GM13977 (cell line): ENCODE data around the gene CCR2.
"Not testable (repeated sequence)": the region's sequence is repeated elsewhere in the genome, so short reads cannot be mapped to it uniquely, and the experiment has no call there.

Experiments used
- DNase-seq: peaks from one replicate; pipeline ENCODE4 v3.0.0; 2012; ENCODE audit warnings: low spot score
- in situ Hi-C: fragments of 300-500 bp; cut with MboI; formaldehyde crosslinking; loops from one replicate; pipeline ENCODE4 v1.12.0; 2022; ENCODE audit warnings: low sequenced_read_pairs, low pct_unique_long_range_greater_than_20kb, mixed read lengths, inconsistent platforms; ENCODE audit not compliant: unreplicated experiment
- TF ChIP-seq, protein P1 (sequence below): IDR thresholded peaks from 2 replicates; pipeline ENCODE4 v1.5.1; 2012; ENCODE audit warnings: mild to moderate bottlenecking, control low read depth; ENCODE audit not compliant: insufficient read depth; ENCODE audit errors: extremely low read depth, missing control alignments

The CCR2 gene

DNA sequence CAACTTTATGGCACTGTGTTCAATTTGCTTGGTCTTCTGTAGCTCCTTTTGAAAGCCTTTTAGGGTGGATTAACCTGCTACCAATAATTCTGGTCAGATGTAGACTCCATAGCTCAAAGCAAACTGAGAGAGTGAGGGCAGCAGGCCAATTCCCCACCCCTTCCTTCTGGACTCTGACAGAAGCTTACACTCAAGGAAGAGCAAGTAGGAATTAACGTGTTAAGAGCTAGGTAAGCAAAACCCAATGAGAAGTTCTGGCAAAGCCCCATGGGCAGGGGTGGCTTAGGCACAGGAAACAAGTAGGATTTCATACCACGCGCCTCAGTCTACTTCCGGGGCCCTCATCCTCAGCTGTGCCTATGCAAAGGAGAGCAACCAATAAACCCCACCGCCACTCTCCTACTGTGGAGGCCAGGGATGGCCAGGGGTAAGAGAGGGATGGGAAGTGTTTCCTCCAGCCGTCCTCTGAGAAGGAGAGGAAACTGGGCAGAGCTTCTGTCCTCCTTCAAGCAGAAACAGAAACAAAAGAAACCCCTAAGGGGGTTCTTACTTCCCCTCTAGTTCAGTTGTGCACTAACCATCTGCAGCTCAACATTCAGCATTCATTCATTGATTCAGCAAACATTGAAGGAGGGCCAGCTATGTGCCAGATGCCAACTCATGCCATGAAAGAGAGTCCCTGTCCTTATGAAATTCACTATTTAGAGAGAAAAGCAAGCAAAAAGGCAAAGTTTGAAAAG, 29.5 kb downstream of the CCR2 start:
- DNase-seq, result no peak
- in situ Hi-C loops, result loop anchor here (25.0 kb wide), 1 partner anchor 621 kb away; no protein-coding TSS in a partner anchor

DNA sequence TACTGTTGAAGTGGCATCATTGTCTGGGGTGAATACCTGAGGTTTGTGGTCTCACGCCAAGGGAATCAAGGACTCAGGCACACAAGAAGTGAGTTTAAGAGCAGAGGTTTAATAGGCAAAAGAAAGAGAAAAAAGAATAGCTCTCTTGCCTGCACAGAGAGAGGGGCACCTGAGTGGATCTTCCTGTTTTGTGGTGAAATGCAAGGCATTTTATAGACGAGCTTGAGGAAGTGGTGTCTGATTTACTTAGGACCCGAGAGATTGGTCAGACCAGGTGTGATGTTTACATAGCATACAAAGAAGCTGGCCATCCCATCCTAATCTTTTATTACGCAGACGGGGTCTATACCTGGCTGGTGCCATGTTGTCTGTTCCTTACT, 30.0 kb downstream of the CCR2 start:
- DNase-seq, result no peak
- TF ChIP-seq, protein P1, sequence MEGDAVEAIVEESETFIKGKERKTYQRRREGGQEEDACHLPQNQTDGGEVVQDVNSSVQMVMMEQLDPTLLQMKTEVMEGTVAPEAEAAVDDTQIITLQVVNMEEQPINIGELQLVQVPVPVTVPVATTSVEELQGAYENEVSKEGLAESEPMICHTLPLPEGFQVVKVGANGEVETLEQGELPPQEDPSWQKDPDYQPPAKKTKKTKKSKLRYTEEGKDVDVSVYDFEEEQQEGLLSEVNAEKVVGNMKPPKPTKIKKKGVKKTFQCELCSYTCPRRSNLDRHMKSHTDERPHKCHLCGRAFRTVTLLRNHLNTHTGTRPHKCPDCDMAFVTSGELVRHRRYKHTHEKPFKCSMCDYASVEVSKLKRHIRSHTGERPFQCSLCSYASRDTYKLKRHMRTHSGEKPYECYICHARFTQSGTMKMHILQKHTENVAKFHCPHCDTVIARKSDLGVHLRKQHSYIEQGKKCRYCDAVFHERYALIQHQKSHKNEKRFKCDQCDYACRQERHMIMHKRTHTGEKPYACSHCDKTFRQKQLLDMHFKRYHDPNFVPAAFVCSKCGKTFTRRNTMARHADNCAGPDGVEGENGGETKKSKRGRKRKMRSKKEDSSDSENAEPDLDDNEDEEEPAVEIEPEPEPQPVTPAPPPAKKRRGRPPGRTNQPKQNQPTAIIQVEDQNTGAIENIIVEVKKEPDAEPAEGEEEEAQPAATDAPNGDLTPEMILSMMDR, result no peak
- in situ Hi-C loops, result loop anchor here (25.0 kb wide), 1 partner anchor 622 kb away; no protein-coding TSS in a partner anchor

More for the DNA sequence above, 29.5 kb downstream of the CCR2 start:
- TF ChIP-seq, protein P1, result no peak

DNA sequence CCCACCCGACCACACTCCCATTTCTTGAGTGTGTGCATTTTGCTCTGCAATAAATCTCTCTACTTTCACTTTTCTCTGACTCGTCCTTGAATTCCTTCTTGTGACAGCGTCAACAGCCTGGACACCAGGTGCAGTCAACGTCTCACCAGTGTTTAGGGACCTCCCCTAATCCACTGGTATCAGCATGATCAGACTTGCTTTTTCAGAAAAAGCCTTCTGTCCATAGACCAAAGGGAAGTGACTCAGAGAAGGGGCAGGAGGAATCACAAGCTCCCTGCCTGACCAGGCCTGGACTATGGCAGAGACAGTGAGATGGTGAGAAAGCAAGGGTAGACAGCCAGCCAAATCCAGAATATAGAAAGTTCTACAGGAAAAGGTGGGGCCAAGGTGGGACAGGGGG, 32.3 kb downstream of the CCR2 start:
- in situ Hi-C loops, result loop anchor here (25.0 kb wide), 1 partner anchor 624 kb away; no protein-coding TSS in a partner anchor
- no peak for DNase-seq
- TF ChIP-seq, protein P1, result no peak

DNA sequence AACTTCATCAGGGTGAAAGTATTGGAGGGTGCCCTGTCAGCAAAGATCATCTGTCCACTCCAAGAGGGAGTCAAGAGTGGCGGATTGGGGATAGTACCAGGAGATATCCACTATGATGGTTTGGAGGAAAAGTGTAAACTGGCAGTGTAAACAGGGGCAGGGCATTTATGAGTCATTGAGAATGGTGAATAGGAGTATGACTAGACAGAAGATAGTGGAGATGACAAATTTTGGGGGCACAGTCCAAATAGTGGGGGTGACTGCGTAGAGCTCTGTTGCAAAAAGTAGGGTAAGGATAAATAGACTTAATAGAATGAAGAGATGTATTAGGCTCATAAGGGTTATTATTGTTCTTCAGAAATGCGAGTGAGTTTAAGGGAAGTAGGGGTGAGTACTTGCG, 34.9 kb downstream of the CCR2 start:
- in situ Hi-C loops, result loop anchor here (25.0 kb wide), 1 partner anchor 627 kb away; no protein-coding TSS in a partner anchor
- DNase-seq, result not testable (repeated sequence)

DNA sequence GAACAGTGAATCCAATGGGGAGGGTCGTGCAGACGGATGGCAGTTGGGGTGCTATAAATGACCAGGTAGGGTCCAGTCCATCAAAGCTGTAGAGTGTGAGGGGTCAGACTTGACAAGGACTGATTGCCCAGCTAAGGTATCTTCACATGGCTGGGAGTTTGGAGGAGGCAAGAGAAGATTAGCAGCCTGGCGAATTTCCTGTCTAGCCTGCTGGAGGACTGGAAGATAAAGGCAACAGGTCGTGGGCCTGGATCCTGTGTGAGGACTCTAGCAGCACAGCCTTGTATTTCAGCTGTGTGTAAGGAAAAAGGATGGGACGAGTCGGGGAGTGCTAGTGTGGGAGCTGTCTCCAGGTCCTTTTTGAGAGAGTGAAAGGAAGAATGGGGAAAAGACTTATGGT, 35.4 kb downstream of the CCR2 start:
- DNase-seq, result no peak
- TF ChIP-seq, protein P1, result no peak
- in situ Hi-C loops, result loop anchor here (25.0 kb wide), 1 partner anchor 627 kb away; no protein-coding TSS in a partner anchor

DNA sequence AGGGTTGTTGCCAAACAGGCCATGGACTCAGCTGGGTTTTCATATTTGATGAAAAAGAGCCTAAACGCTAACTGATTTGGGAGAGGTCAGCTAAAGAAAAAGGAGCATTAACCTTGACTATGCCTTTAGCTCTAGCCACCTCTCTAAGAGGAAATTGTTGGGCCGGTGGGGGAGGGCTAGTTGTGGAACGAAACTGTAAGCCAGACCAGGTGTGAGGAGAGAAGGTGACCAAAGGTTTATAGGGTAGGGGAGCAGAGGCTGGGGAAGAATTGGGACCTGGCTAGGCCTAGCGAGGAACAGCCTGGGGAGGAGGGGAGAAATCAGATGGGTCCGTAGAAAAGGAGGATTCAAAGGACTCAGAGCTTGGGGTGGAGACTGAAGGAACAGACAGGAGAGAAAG, 37.6 kb downstream of the CCR2 start:
- in situ Hi-C loops, result loop anchor here (25.0 kb wide), 1 partner anchor 629 kb away; no protein-coding TSS in a partner anchor
- not testable (repeated sequence) for DNase-seq

DNA sequence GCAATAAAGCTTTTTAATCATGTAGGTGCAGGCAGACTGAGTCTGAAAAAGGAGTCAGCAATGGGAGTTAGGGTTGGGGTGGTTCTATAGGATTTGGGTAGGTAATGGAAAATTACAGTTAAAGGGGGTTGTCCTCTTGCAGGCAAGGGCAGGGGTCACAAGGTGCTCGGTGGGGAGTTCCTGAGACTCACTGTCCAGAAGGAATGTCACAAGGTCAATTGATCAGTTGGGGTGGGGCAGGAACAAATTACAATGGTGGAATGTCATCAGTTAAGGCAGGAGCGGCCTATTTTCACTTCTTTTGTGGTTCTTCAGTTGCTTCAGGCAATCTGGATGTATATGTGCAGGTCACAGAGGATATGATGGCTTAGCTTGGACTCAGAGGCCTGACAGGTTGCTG, 39.1 kb downstream of the CCR2 start:
- in situ Hi-C loops, result loop anchor here (25.0 kb wide), 1 partner anchor 631 kb away; no protein-coding TSS in a partner anchor
- DNase-seq, result no peak
- TF ChIP-seq, protein P1, result no peak
